ENCODE results near the gene C1orf35. TPM values are rescaled to one million over a fixed set of nuclear protein-coding genes. Genes with fewer than 3 reads are reported as not detected.

The C1orf35 gene
- total and polyA plus RNA-seq, 4 donors: 4.0 to 7.5 (median 6.4) TPM

DNA sequence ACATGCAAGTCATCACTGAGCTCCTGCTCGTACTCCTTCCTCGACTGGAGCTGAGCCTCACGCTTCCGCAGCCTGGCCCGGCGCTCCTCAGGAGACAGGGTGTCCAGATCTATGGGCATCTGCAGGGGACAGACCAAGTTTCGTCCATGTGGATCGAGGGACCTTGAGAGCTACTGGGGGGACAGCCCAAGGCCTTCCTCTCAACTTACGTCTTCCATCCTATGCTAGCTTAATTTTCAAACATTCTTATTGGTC, 3.6 kb upstream of the C1orf35 start:
- Histone ChIP-seq H3K9ac (ENCODE audit: low read depth in 1 of 2, low read length in 2 of 2) (no peak overlapping the region), H3K4me3 (ENCODE audit: low read depth in 1 of 3, low read length in 3 of 3) (no peak overlapping the region), H3K4me1 (ENCODE audit: control insufficient read depth in 4 of 4, insufficient read depth in 4 of 4, low read length in 3 of 4) (peaks cover 7 to 52% (median 35%) of the 10 kb centered on the region in 4 donors), H3K36me3 (ENCODE audit: control insufficient read depth in 4 of 4, insufficient read depth in 3 of 4, low read depth in 1 of 4, low read length in 3 of 4) (peaks cover 0 to 15% (median 10%) of the 10 kb centered on the region in 4 donors), H3K27me3 (ENCODE audit: control insufficient read depth in 4 of 4, insufficient read depth in 4 of 4, low read length in 3 of 4) (no peaks in the 10 kb centered on the region), H3K9me3 (ENCODE audit: control insufficient read depth in 4 of 4, low read length in 3 of 4) (no peaks in the 10 kb centered on the region), H3K27ac (ENCODE audit: low read depth in 1 of 2, low read length in 2 of 2) (no peak overlapping the region)
- 95% methylated on average over 9 of the region's 9 CpGs for WGBS
- no peak for TF ChIP-seq FOXA2 (IDR thresholded peaks at IDR 0.05)
- no peak for TF ChIP-seq YY1 (IDR thresholded peaks at IDR 0.05)
- TF ChIP-seq SP1 (IDR thresholded peaks at IDR 0.05): no peak
- TF ChIP-seq HNF4A (conservative IDR thresholded peaks at IDR 0.05): no peak
- TF ChIP-seq, protein P1, sequence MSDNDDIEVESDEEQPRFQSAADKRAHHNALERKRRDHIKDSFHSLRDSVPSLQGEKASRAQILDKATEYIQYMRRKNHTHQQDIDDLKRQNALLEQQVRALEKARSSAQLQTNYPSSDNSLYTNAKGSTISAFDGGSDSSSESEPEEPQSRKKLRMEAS (IDR thresholded peaks at IDR 0.05): no peak
- TF ChIP-seq NR2F2 (IDR thresholded peaks at IDR 0.05): no peak
- no peak for TF ChIP-seq HNF4G (IDR thresholded peaks at IDR 0.05)
- TF ChIP-seq, protein P2, sequence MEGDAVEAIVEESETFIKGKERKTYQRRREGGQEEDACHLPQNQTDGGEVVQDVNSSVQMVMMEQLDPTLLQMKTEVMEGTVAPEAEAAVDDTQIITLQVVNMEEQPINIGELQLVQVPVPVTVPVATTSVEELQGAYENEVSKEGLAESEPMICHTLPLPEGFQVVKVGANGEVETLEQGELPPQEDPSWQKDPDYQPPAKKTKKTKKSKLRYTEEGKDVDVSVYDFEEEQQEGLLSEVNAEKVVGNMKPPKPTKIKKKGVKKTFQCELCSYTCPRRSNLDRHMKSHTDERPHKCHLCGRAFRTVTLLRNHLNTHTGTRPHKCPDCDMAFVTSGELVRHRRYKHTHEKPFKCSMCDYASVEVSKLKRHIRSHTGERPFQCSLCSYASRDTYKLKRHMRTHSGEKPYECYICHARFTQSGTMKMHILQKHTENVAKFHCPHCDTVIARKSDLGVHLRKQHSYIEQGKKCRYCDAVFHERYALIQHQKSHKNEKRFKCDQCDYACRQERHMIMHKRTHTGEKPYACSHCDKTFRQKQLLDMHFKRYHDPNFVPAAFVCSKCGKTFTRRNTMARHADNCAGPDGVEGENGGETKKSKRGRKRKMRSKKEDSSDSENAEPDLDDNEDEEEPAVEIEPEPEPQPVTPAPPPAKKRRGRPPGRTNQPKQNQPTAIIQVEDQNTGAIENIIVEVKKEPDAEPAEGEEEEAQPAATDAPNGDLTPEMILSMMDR (IDR thresholded peaks at IDR 0.05; ENCODE audit: low read depth, low read length, missing input control): no peak
- TF ChIP-seq, protein P3, sequence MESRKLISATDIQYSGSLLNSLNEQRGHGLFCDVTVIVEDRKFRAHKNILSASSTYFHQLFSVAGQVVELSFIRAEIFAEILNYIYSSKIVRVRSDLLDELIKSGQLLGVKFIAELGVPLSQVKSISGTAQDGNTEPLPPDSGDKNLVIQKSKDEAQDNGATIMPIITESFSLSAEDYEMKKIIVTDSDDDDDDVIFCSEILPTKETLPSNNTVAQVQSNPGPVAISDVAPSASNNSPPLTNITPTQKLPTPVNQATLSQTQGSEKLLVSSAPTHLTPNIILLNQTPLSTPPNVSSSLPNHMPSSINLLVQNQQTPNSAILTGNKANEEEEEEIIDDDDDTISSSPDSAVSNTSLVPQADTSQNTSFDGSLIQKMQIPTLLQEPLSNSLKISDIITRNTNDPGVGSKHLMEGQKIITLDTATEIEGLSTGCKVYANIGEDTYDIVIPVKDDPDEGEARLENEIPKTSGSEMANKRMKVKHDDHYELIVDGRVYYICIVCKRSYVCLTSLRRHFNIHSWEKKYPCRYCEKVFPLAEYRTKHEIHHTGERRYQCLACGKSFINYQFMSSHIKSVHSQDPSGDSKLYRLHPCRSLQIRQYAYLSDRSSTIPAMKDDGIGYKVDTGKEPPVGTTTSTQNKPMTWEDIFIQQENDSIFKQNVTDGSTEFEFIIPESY (IDR thresholded peaks at IDR 0.05): no peak
- TF ChIP-seq RAD21 (IDR thresholded peaks at IDR 0.05): no peak
- TF ChIP-seq, protein P4, sequence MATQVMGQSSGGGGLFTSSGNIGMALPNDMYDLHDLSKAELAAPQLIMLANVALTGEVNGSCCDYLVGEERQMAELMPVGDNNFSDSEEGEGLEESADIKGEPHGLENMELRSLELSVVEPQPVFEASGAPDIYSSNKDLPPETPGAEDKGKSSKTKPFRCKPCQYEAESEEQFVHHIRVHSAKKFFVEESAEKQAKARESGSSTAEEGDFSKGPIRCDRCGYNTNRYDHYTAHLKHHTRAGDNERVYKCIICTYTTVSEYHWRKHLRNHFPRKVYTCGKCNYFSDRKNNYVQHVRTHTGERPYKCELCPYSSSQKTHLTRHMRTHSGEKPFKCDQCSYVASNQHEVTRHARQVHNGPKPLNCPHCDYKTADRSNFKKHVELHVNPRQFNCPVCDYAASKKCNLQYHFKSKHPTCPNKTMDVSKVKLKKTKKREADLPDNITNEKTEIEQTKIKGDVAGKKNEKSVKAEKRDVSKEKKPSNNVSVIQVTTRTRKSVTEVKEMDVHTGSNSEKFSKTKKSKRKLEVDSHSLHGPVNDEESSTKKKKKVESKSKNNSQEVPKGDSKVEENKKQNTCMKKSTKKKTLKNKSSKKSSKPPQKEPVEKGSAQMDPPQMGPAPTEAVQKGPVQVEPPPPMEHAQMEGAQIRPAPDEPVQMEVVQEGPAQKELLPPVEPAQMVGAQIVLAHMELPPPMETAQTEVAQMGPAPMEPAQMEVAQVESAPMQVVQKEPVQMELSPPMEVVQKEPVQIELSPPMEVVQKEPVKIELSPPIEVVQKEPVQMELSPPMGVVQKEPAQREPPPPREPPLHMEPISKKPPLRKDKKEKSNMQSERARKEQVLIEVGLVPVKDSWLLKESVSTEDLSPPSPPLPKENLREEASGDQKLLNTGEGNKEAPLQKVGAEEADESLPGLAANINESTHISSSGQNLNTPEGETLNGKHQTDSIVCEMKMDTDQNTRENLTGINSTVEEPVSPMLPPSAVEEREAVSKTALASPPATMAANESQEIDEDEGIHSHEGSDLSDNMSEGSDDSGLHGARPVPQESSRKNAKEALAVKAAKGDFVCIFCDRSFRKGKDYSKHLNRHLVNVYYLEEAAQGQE (IDR thresholded peaks at IDR 0.05): no peak
- no peak for TF ChIP-seq JUND (IDR thresholded peaks at IDR 0.05)
- TF ChIP-seq FOXA1 (IDR thresholded peaks at IDR 0.05): no peak
- TF ChIP-seq TAF1 (conservative IDR thresholded peaks at IDR 0.05): no peak
- no peak for TF ChIP-seq GABPA (IDR thresholded peaks at IDR 0.05 in 1 of 2, conservative IDR thresholded peaks at IDR 0.05 in 1 of 2)
- no peak for DNase-seq (ENCODE audit: low spot score)

DNA sequence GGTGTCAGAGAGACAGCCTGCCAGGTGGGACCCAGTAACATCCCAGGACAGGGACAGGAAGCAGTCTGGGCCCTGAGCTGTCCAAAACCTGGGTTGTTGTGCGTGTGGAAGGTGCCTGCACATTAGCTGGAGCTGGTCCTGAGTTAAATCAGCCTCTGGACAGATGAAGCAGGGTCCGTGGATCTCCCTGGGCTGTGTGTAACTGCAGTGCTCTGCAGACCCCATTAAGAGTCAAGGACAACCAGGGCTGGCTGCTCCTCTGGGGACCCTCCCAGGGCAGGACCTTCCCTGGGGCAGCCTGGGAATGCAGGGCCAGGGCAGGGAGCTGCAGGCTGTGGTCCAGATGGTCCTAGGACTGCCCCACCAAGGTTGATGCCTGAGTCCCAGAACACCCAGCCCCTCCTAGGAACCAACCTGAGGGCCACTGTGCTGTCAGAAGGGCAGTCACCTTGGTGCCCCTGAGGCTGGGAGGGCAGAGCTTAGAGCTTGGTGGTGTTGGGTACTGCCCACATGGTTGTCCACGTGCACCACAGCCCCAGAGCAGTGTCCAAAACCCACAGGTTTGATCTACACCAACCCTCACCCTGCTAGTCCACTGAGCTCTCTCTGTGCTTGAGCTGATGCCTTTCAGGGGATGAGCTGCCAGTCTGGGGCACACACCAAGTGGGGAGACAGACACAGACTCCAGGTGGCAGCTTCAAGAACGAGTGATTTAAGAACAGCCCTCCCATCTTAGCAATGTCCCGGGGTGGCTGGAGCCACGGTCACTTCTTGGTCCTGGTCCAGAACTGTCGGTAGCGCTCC, 3.1 kb upstream of the C1orf35 start:
- Histone ChIP-seq H3K4me3 (ENCODE audit: low read depth in 1 of 3, low read length in 3 of 3) (no peak overlapping the region), H3K27ac (ENCODE audit: low read depth in 1 of 2, low read length in 2 of 2) (no peak overlapping the region), H3K9me3 (ENCODE audit: control insufficient read depth in 4 of 4, low read length in 3 of 4) (no peaks in the 10 kb centered on the region), H3K4me1 (ENCODE audit: control insufficient read depth in 4 of 4, insufficient read depth in 4 of 4, low read length in 3 of 4) (peaks cover 10 to 57% (median 40%) of the 10 kb centered on the region in 4 donors), H3K36me3 (ENCODE audit: control insufficient read depth in 4 of 4, insufficient read depth in 3 of 4, low read depth in 1 of 4, low read length in 3 of 4) (peaks cover 0 to 15% (median 10%) of the 10 kb centered on the region in 4 donors), H3K9ac (ENCODE audit: low read depth in 1 of 2, low read length in 2 of 2) (no peak overlapping the region), H3K27me3 (ENCODE audit: control insufficient read depth in 4 of 4, insufficient read depth in 4 of 4, low read length in 3 of 4) (no peaks in the 10 kb centered on the region)
- DNase-seq (ENCODE audit: low spot score): no peak
- WGBS: 93% methylated on average over 8 of the region's 8 CpGs
- TF ChIP-seq, protein P5, sequence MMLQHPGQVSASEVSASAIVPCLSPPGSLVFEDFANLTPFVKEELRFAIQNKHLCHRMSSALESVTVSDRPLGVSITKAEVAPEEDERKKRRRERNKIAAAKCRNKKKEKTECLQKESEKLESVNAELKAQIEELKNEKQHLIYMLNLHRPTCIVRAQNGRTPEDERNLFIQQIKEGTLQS (IDR thresholded peaks at IDR 0.05): no peak
- TF ChIP-seq NR2F2 (IDR thresholded peaks at IDR 0.05) (no peak), RXRA (IDR thresholded peaks at IDR 0.05) (no peak), HNF4A (conservative IDR thresholded peaks at IDR 0.05) (no peak), YY1 (IDR thresholded peaks at IDR 0.05) (no peak), HNF4G (IDR thresholded peaks at IDR 0.05) (no peak), TAF1 (conservative IDR thresholded peaks at IDR 0.05) (no peak)
- TF ChIP-seq, protein P2 (IDR thresholded peaks at IDR 0.05; ENCODE audit: low read depth, low read length, missing input control): no peak
- TF ChIP-seq, protein P1 (IDR thresholded peaks at IDR 0.05): no peak

All from liver (tissue), 9 donors.